DOHH2 (cell line): Measurements from ENCODE around the gene KRTAP12-3.

ENCODE experiments used
- EZH2phosphoT487 ChIP-seq: fragments of 200-600 bp; sonication (generic); IDR thresholded peaks from 2 replicates; pipeline ENCODE4 v1.6.1; 2017; ENCODE audit warnings: borderline replicate concordance, mild to moderate bottlenecking, antibody characterized with exemption, low read length, moderate library complexity, mixed read lengths
- TF ChIP-seq, protein P1 (sequence below): fragments of 200-600 bp; sonication (generic); IDR thresholded peaks from one replicate; pipeline ENCODE4 v1.5.1; 2014; ENCODE audit warnings: antibody characterized with exemption, mild to moderate bottlenecking, low read depth, low read length; ENCODE audit not compliant: poor library complexity, severe bottlenecking

- TF ChIP-seq, protein P1, sequence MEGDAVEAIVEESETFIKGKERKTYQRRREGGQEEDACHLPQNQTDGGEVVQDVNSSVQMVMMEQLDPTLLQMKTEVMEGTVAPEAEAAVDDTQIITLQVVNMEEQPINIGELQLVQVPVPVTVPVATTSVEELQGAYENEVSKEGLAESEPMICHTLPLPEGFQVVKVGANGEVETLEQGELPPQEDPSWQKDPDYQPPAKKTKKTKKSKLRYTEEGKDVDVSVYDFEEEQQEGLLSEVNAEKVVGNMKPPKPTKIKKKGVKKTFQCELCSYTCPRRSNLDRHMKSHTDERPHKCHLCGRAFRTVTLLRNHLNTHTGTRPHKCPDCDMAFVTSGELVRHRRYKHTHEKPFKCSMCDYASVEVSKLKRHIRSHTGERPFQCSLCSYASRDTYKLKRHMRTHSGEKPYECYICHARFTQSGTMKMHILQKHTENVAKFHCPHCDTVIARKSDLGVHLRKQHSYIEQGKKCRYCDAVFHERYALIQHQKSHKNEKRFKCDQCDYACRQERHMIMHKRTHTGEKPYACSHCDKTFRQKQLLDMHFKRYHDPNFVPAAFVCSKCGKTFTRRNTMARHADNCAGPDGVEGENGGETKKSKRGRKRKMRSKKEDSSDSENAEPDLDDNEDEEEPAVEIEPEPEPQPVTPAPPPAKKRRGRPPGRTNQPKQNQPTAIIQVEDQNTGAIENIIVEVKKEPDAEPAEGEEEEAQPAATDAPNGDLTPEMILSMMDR: no peak
- no peak for TF ChIP-seq EZH2phosphoT487
Measured at GRCh38 chr21:44625756-44626155, 32.0 kb upstream of the KRTAP12-3 start.
